SH-SY5Y (cell line): ENCODE data around the gene IFITM1.

Experiments
- GATA2 ChIP-seq: IDR thresholded peaks from 2 replicates; pipeline ENCODE4 v1.6.1; 2011; ENCODE audit warnings: mild to moderate bottlenecking, low read depth, low read length
- GATA3 ChIP-seq: IDR thresholded peaks from 2 replicates; pipeline ENCODE4 v1.6.1; 2011; ENCODE audit warnings: low read depth, mild to moderate bottlenecking, low read length, moderate library complexity

- no peak for TF ChIP-seq GATA2
- TF ChIP-seq GATA3, result no peak
Measured at GRCh38 chr11:279966-280705, 33.7 kb upstream of the IFITM1 start.
